OCI-LY1 (cell line): ENCODE measurements around the gene GCLM.

Experiments
- H2AFZ ChIP-seq: fragments of 200-600 bp; sonication (generic), shearing (Covaris generic); 2 replicates; pipeline ENCODE4 v1.6.0; 2014; ENCODE audit warnings: antibody characterized with exemption, mild to moderate bottlenecking, low read length
- H3F3A ChIP-seq: fragments of 200-600 bp; sonication (generic), shearing (Covaris generic); 2 replicates; pipeline ENCODE4 v1.6.0; 2014; ENCODE audit warnings: mild to moderate bottlenecking, antibody characterized with exemption, low read length, moderate library complexity; ENCODE audit not compliant: insufficient read depth
- H3K27ac ChIP-seq: fragments of 200-600 bp; sonication (generic); 2 replicates; pipeline ENCODE4 v1.5.1; 2014; ENCODE audit warnings: low read length, mixed run types, mild to moderate bottlenecking, low read depth; ENCODE audit not compliant: poor library complexity, severe bottlenecking
- H3K27me3 ChIP-seq: fragments of 200-600 bp; sonication (generic); 2 replicates; pipeline ENCODE4 v1.6.0; 2014; ENCODE audit warnings: antibody characterized with exemption, mild to moderate bottlenecking, low read length, moderate library complexity; ENCODE audit not compliant: insufficient read depth
- H3K36me3 ChIP-seq: fragments of 200-600 bp; sonication (generic); 2 replicates; pipeline ENCODE4 v1.6.1; 2014; ENCODE audit warnings: mild to moderate bottlenecking, antibody characterized with exemption, low read length, moderate library complexity, mixed read lengths; ENCODE audit not compliant: insufficient read depth
- H3K4me1 ChIP-seq: fragments of 200-600 bp; sonication (generic); 2 replicates; pipeline ENCODE4 v1.5.1; 2014; ENCODE audit warnings: mild to moderate bottlenecking, low read length, moderate library complexity; ENCODE audit not compliant: insufficient read depth, severe bottlenecking
- H3K4me2 ChIP-seq: fragments of 200-600 bp; sonication (generic), shearing (Covaris generic); 2 replicates; pipeline ENCODE4 v1.6.1; 2014; ENCODE audit warnings: low read length
- H3K4me3 ChIP-seq: fragments of 200-600 bp; sonication (generic); 2 replicates; pipeline ENCODE4 v1.5.1; 2014; ENCODE audit warnings: low read length, low read depth, mild to moderate bottlenecking, mixed read lengths; ENCODE audit not compliant: poor library complexity, severe bottlenecking
- H3K79me2 ChIP-seq: fragments of 200-600 bp; shearing (Covaris generic); 2 replicates; pipeline ENCODE4 v1.6.1; 2016; ENCODE audit warnings: mixed run types, low read length, mixed read lengths; ENCODE audit not compliant: insufficient read depth
- H3K9ac ChIP-seq: fragments of 200-600 bp; sonication (generic), shearing (Covaris generic); 2 replicates; pipeline ENCODE4 v1.6.1; 2014; ENCODE audit warnings: mild to moderate bottlenecking, low read length, mixed read lengths
- H3K9me2 ChIP-seq: fragments of 200-600 bp; sonication (generic), shearing (Covaris generic); 2 replicates; pipeline ENCODE4 v1.6.1; 2014; ENCODE audit warnings: low read depth, mild to moderate bottlenecking, low read length, mixed read lengths
- H3K9me3 ChIP-seq: fragments of 200-600 bp; shearing (Covaris generic); 2 replicates; pipeline ENCODE4 v1.6.1; 2014; ENCODE audit warnings: low read length, mixed read lengths
- H4K20me1 ChIP-seq: fragments of 200-600 bp; sonication (generic), shearing (Covaris generic); 2 replicates; pipeline ENCODE4 v1.6.0; 2016; ENCODE audit warnings: mild to moderate bottlenecking, low read length; ENCODE audit not compliant: insufficient read depth
- EZH2 ChIP-seq: fragments of 200-600 bp; sonication (generic), shearing (Covaris generic); IDR thresholded peaks from 2 replicates; pipeline ENCODE4 v1.8.0; 2017; ENCODE audit warnings: borderline replicate concordance, mixed run types, mild to moderate bottlenecking, antibody characterized with exemption, low read length, moderate library complexity, mixed read lengths
- TF ChIP-seq, protein P1 (sequence below): fragments of 200-600 bp; sonication (generic), shearing (Covaris generic); IDR thresholded peaks from 2 replicates; pipeline ENCODE4 v1.5.1; 2017; ENCODE audit warnings: mild to moderate bottlenecking, antibody characterized with exemption, low read length, moderate library complexity, mixed read lengths

Gene GCLM

DNA sequence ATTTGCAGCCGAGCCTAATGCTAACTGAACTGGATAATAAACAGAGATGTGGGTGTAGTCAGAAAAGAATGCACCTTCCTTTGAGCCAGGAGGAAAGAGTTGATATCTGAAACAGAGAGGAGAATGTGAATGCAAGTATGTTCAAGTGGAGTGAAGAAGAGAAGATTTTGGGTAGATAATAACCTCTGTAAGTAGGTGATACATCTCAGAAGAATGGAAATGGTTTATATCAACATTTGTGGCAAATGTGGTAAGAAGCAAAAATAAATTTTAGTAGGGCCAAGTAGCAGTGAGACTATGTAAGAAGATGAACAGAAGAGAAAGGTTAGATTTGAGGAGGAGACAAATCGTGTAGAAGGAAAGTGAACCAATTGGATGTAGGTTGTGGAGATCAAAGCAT lies 28.5 kb downstream of the GCLM start:
- Histone ChIP-seq H3K4me3 (no peak overlapping the region), H3K4me2 (no peak overlapping the region), H3K4me1 (peaks cover 33% of the 10 kb centered on the region), H3K79me2 (peaks cover 30% of the 10 kb centered on the region), H3F3A (no peaks in the 10 kb centered on the region; the same call in 1 of the 2 replicates), H3K9me3 (no peaks in the 10 kb centered on the region), H3K9ac (no peak overlapping the region), H3K9me2 (no peaks in the 10 kb centered on the region), H3K36me3 (peaks cover 21% of the 10 kb centered on the region), H2AFZ (no peak overlapping the region), H3K27me3 (no peaks in the 10 kb centered on the region), H4K20me1 (no peaks in the 10 kb centered on the region), H3K27ac (no peak overlapping the region)
- TF ChIP-seq, protein P1, sequence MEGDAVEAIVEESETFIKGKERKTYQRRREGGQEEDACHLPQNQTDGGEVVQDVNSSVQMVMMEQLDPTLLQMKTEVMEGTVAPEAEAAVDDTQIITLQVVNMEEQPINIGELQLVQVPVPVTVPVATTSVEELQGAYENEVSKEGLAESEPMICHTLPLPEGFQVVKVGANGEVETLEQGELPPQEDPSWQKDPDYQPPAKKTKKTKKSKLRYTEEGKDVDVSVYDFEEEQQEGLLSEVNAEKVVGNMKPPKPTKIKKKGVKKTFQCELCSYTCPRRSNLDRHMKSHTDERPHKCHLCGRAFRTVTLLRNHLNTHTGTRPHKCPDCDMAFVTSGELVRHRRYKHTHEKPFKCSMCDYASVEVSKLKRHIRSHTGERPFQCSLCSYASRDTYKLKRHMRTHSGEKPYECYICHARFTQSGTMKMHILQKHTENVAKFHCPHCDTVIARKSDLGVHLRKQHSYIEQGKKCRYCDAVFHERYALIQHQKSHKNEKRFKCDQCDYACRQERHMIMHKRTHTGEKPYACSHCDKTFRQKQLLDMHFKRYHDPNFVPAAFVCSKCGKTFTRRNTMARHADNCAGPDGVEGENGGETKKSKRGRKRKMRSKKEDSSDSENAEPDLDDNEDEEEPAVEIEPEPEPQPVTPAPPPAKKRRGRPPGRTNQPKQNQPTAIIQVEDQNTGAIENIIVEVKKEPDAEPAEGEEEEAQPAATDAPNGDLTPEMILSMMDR, result no peak
- no peak for TF ChIP-seq EZH2

DNA sequence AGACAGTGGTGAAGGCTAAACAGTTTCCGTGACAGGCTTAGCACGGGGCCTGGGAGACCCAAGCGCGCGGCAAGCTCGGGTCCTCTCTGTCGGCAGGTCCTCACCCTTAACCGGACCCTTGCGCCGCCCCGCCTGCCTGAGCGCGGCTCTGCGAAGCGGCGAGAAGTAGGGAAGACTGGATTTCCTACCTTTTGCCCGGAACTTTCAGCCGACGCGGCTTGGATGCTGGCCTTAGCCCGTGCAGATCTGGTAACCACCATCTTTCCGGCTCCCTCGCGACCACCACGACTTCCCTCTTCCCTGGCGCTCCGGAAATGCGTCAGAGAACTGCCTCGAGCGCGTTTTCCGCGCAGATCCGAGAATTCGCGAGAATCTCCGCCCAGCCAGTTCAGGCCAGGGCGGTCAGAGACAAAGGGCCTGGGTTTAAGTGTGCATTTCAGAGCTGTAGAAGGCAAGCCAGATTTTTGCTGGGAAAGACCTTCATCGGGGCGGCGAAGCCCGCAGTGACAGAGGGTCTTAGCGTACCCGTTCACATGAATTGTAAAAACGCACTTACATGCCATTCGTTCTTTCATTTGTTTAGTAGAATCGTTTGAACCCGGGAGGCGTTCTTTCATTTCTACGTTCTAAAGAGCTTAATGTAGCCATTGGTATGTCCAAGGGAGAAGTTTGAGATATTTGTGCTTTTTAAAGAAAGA lies 30.2 kb downstream of the GCLM start, which contains the start of gene DNTTIP2:
Gene DNTTIP2 (minus strand): TSS at position 318 of the 698 bp plus-strand sequence. CDS start 58 bp downstream, at position 260.
- peaks cover 38% of the 10 kb centered on the region for H3K36me3 ChIP-seq
- TF ChIP-seq, protein P1, result no peak
- TF ChIP-seq EZH2, result no peak
- H3K4me2 ChIP-seq, result peak within 1 kb of the TSS; percentile 77
- H4K20me1 ChIP-seq, result no peaks in the 10 kb centered on the region
- H3K9me3 ChIP-seq, result no peaks in the 10 kb centered on the region
- peak within 1 kb of the TSS; percentile 89 for H3K9ac ChIP-seq
- H2AFZ ChIP-seq, result 0 out of 2 replicates have a peak within 1 kb of the TSS, but pooled peaks have one; percentile 29
- peak within 1 kb of the TSS; percentile 61 for H3K27ac ChIP-seq
- H3K27me3 ChIP-seq, result no peaks in the 10 kb centered on the region
- peak within 1 kb of the TSS; percentile 90 for H3K4me3 ChIP-seq
- H3K9me2 ChIP-seq, result no peaks in the 10 kb centered on the region
- H3F3A ChIP-seq, result no peaks in the 10 kb centered on the region; the same call in 1 of the 2 replicates
- peaks cover 30% of the 10 kb centered on the region for H3K79me2 ChIP-seq
- H3K4me1 ChIP-seq, result peaks cover 33% of the 10 kb centered on the region

DNA sequence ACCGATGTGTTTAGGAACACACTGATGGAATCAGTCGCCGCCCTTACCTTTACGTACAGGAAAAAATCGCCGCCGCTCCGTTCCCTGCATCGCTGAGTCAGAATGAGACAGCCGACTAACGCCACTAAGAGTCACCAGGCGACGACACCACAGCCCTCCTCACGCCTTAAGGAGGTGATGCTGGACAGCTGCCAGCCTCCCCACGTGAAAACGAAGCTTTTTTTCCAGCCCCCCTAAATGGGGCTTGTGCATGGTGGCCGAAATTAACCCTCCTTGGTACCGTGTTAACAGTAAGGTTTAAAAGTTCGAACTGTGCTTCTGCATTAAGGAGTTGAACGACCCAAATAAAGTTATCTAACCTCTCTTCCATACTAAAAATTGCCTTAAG lies 30.7 kb downstream of the GCLM start:
- Histone ChIP-seq H3K27me3 (no peaks in the 10 kb centered on the region), H2AFZ (no peak overlapping the region), H3K36me3 (peaks cover 44% of the 10 kb centered on the region), H3K4me3 (peak overlapping the region; percentile 90), H3K27ac (peak overlapping the region; percentile 61), H3K79me2 (peaks cover 30% of the 10 kb centered on the region), H4K20me1 (no peaks in the 10 kb centered on the region), H3K9me2 (no peaks in the 10 kb centered on the region), H3K4me1 (peaks cover 33% of the 10 kb centered on the region), H3K9me3 (no peaks in the 10 kb centered on the region), H3K4me2 (peak overlapping the region; percentile 77), H3K9ac (peak overlapping the region; percentile 89), H3F3A (no peaks in the 10 kb centered on the region; the same call in 1 of the 2 replicates)
- TF ChIP-seq, protein P1, result no peak
- TF ChIP-seq EZH2, result no peak
